ENCODE results near the gene STRIP2.
"Not testable (repeated sequence)": the region's sequence is repeated elsewhere in the genome, so short reads cannot be mapped to it uniquely, and the experiment has no call there.

STRIP2 gene

DNA sequence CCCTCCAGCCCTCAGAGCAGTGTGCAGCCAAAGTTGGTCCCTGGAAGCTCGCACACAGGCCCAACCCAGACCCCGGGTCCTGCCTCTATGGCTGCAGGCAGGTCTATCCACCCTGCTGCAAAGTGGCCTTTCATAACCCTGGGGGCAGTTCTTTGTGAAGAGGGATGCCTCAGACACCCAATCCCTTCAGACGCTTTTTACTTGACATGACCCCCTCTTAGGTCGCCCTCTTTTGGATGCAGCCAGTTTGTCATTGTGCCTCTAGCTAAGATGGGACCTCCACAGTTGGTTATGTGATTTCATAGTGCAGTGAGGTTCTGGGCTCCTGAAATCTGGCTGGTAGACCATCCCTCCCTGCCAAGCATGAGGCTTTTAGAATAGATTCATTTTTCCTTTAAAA is 95.4 kb downstream of the STRIP2 start:
- DNase-seq, result no peak

- no peak for DNase-seq
These were observed 96.7 kb downstream of the STRIP2 start for GRCh38 chr7:129530795-129531391.

- no peak for DNase-seq
These were observed 97.5 kb downstream of the STRIP2 start for GRCh38 chr7:129531721-129532120.

DNA sequence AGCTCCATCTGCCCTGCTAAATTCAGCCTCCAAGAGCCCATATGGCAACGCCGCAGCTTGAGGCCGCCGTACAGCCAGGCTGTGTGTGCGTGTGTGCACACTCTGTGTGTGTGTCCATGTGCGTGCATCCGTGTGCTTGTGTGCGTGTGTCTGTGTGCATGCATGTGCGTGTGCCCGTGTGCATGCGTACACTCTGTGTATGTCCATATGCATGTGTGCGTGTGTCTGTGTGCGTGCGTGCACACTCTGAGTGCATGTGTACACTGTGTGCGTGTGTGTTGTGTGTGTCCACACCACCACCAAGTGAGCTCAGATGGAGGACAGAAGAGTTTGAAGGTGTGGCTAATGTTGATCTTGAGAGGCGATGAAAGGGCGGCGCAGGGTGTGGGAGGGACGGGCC is 98.1 kb downstream of the STRIP2 start:
- no peak for DNase-seq

GRCh38 chr7:129534558-129535274 is 100.5 kb downstream of the STRIP2 start:
- DNase-seq, result not testable (repeated sequence)

DNA sequence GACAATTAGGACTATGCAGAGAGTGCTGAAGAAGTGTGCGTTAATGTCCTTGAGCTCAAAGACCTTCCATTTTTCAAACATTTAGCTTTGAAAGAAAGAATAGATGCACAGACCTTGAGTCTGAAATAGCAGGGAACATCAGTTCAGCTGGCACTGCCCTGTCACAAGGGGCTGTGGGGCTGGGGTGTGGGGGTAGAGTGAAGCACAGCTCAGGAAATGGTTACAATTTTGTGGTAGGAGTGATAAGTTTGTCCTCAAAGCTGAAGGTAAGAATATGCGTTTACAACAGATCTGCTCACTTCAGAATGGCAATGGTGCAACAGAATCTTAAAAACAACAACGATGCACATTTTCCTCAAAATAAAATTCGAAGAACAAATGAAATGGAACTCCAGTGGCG is 101.7 kb downstream of the STRIP2 start:
- DNase-seq, result no peak

DNA sequence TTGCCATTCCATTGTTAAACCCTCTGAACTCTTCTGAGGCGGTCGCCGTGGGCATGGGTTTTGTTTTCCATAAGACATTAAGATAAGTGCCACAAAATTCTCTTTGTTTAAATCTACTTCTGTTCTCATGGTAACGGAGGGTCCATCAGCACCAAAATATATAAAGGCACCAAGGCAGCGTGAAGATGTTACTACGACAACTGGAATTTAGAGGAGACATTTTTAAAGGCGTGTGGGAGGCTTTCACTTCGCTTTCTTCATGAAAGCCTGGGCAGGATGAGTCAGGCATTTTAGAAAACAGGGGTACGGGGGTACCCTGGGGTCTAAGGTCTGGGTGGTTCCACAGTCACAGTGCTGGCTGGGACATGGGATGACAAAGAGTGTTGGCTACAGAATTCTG is 102.1 kb downstream of the STRIP2 start:
- peak in 3 of 58 donors; percentile 2 to 7 (median 5) for DNase-seq
